Measurements from ENCODE around the gene CCDC117.

Gene CCDC117

DNA sequence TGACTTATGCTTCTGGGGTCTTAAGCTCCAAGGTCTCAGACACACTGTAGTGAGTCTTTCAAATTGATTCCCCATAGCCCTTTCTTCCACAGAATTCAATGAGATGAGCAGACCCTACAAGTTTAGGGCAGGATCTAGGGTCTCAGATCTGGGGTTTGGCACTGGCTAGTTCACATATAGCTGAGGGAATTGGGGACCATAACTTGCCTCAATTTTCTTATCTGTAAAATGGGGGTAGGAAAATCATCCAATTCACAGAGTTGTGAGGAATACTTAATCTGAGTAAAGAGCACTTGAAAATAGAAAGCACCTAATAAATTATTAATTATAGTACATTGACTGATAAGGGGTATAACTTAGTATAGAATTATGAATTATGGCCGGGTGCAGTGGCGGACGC lies 5.9 kb upstream of the CCDC117 start:
- H3K4me3 ChIP-seq (ENCODE audit: low read depth, low read length): no peak overlapping the region
- DNase-seq (ENCODE audit: low read depth): no peak

DNA sequence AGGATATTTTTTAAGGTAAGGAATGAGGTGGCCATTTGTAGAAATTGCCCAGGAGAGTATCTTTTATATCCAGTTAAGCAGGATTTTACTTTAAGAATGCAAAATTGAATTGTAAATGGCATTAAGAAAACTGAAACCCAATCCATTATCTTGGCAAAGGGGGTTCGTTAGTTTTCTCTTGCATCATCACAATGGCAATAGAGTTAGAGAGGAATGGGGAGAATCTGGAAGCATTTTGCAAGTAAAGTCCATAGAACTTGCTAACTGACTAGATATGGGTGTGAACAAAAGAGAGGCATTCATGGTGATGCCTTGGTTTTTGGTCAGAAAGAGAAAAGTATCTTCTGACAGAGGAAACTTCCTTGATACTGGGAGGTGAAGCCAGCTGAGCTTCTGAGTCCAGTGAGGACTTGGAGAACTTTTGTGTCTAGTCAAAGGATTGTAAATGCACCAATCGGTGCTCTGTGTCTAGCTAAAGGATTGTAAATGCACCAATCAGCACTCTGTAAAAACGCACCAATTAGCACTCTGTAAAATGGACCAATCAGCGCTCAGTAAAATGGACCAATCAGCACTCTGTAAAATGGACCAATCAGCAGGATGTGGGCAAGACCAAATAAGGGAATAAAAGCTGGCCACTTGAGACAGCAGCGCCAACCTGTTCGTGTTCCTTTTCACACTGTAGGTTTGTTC lies 3.6 kb upstream of the CCDC117 start:
- no peak for DNase-seq (ENCODE audit: low read depth)
- H3K4me3 ChIP-seq (ENCODE audit: low read depth, low read length): no peak overlapping the region
- TF ChIP-seq MYC (IDR thresholded peaks at IDR 0.05; ENCODE audit: low read depth, low read length) (no peak), POLR2A (IDR thresholded peaks at IDR 0.05; ENCODE audit: extremely low read depth, insufficient read length) (no peak)
- TF ChIP-seq, protein P1, sequence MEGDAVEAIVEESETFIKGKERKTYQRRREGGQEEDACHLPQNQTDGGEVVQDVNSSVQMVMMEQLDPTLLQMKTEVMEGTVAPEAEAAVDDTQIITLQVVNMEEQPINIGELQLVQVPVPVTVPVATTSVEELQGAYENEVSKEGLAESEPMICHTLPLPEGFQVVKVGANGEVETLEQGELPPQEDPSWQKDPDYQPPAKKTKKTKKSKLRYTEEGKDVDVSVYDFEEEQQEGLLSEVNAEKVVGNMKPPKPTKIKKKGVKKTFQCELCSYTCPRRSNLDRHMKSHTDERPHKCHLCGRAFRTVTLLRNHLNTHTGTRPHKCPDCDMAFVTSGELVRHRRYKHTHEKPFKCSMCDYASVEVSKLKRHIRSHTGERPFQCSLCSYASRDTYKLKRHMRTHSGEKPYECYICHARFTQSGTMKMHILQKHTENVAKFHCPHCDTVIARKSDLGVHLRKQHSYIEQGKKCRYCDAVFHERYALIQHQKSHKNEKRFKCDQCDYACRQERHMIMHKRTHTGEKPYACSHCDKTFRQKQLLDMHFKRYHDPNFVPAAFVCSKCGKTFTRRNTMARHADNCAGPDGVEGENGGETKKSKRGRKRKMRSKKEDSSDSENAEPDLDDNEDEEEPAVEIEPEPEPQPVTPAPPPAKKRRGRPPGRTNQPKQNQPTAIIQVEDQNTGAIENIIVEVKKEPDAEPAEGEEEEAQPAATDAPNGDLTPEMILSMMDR (IDR thresholded peaks at IDR 0.05; ENCODE audit: low read depth, low read length): no peak
- TF ChIP-seq, protein P2, sequence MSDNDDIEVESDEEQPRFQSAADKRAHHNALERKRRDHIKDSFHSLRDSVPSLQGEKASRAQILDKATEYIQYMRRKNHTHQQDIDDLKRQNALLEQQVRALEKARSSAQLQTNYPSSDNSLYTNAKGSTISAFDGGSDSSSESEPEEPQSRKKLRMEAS (IDR thresholded peaks at IDR 0.05; ENCODE audit: low read depth, low read length): no peak

More for the DNA sequence above, 5.9 kb upstream of the CCDC117 start:
- TF ChIP-seq, protein P2 (IDR thresholded peaks at IDR 0.05; ENCODE audit: low read depth, low read length): no peak
- TF ChIP-seq MYC (IDR thresholded peaks at IDR 0.05; ENCODE audit: low read depth, low read length) (no peak), POLR2A (IDR thresholded peaks at IDR 0.05; ENCODE audit: extremely low read depth, insufficient read length) (no peak)
- TF ChIP-seq, protein P1 (IDR thresholded peaks at IDR 0.05; ENCODE audit: low read depth, low read length): no peak

DNA sequence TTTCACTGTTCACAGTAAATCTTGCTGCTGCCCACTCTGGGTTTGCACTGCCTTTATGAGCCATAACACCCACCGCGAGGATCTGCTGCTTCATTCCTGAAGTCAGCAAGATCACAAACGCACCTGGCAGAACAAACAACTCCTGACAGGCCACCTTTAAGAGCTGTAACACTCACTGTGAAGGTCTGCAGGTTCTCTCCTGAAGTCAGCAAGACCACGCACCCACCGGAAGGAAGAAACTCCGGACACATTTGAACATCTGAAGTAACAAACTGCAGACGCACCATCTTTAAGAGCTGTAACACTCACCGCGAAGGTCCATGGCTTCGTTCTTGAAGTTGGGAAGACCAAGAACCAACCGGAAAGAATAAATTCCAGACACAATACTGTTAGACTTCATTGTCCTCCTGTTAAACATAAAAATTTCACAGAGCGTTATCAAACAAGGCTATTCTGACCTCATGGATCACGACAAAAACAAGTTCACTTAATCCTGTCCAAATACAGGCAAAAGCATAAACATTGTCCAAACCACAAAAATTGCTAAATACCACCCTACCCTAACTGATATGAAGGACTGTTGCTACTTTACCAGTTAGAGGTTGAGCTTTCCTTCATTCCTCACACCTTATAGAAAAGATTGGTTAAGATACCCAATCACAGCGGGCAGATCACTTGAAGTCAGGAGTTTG lies 3.0 kb upstream of the CCDC117 start:
- no peak for DNase-seq (ENCODE audit: low read depth)
- H3K4me3 ChIP-seq (ENCODE audit: low read depth, low read length): no peak overlapping the region
- TF ChIP-seq MYC (IDR thresholded peaks at IDR 0.05; ENCODE audit: low read depth, low read length) (no peak), POLR2A (IDR thresholded peaks at IDR 0.05; ENCODE audit: extremely low read depth, insufficient read length) (no peak)
- TF ChIP-seq, protein P1 (IDR thresholded peaks at IDR 0.05; ENCODE audit: low read depth, low read length): no peak
- TF ChIP-seq, protein P2 (IDR thresholded peaks at IDR 0.05; ENCODE audit: low read depth, low read length): no peak

DNA sequence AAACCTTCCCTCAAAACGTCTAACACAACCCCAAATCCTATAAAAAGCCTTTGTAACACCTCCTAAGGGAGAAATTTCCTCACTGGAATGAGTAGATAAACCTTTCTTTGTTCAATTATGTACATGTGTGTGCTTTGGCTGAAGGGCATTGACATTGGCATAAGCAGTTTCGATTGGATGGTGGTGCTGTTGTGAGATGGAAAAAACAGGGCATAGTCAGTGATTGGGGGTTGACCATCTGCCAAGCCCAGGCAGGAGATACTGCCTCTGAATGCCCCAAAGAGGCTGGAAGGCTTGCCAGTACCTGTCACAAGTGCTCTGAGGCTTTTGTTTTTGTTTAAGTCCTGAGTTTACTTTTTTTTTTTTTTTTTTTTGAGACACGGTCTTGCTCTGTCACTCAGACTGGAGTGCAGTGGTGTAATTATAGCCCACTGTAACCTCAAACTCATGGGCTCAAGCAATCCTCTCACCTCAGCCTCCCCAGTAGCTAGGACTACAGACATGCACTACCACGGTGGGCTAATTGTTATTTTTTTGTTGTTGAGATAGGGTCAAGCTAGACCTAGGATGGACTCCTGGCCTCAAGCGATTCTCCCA lies 1.2 kb upstream of the CCDC117 start:
- no peak for DNase-seq (ENCODE audit: low read depth)
- no peak overlapping the region for H3K4me3 ChIP-seq (ENCODE audit: low read depth, low read length)
- TF ChIP-seq POLR2A (IDR thresholded peaks at IDR 0.05; ENCODE audit: extremely low read depth, insufficient read length) (no peak), MYC (IDR thresholded peaks at IDR 0.05; ENCODE audit: low read depth, low read length) (no peak)
- TF ChIP-seq, protein P1 (IDR thresholded peaks at IDR 0.05; ENCODE audit: low read depth, low read length): no peak
- TF ChIP-seq, protein P2 (IDR thresholded peaks at IDR 0.05; ENCODE audit: low read depth, low read length): no peak

DNA sequence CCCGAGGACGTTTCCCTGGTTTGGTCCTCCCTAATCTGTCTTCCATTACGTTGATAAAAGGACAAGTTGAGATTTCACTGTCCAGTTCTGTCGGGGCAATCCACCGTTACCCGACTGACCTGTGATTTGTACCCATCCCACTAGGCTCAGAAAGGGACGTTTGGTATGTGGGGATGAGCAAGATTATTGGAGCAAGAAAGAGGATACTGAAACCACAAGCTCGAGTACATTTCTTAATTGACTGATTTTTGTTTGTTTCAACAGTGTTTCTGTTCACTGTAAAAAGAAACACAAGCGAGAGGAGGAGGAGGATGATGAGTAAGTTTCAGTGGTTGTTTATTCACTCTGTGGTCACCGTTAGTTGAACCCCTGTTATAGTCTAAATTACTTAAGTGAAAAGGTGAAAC lies 969 bp downstream of the CCDC117 start:
- DNase-seq (ENCODE audit: low read depth): peak; percentile 44
- H3K4me3 ChIP-seq (ENCODE audit: low read depth, low read length): peak overlapping the region; percentile 90
- TF ChIP-seq, protein P2 (IDR thresholded peaks at IDR 0.05; ENCODE audit: low read depth, low read length): no peak
- no peak for TF ChIP-seq POLR2A (IDR thresholded peaks at IDR 0.05; ENCODE audit: extremely low read depth, insufficient read length)

DNA sequence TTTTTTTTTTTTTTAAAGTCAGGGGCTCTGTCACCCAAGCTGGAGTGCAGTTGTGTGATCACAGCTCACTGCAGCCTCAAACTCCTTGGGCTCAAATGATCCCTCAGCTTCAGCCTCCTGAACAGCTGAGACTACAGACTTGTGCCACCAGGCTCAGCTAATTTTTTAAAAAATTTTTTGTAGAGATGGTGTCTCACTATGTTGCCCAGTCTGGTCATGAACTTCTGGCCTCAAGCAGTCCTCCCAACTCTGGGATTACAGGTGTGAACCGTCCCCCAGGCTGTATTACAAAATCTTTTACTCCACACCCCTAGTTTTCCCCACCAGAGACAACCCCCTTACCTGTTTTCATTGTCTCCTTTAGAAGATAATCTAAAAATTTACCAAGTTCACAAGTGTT lies 1.9 kb downstream of the CCDC117 start:
- TF ChIP-seq, protein P1 (IDR thresholded peaks at IDR 0.05; ENCODE audit: low read depth, low read length): no peak
- TF ChIP-seq POLR2A (IDR thresholded peaks at IDR 0.05; ENCODE audit: extremely low read depth, insufficient read length) (no peak), MYC (IDR thresholded peaks at IDR 0.05; ENCODE audit: low read depth, low read length) (no peak)
- TF ChIP-seq, protein P2 (IDR thresholded peaks at IDR 0.05; ENCODE audit: low read depth, low read length): no peak
- H3K4me3 ChIP-seq (ENCODE audit: low read depth, low read length): no peak overlapping the region
- DNase-seq (ENCODE audit: low read depth): no peak
